HG03558 (cell line): ENCODE results near the gene SPATC1L.
"Not testable (repeated sequence)": the region's sequence is repeated elsewhere in the genome, so short reads cannot be mapped to it uniquely, and the experiment has no call there.

Experiments
- ATAC-seq: cut with Tn5 transposase; IDR thresholded peaks from one replicate; pipeline ENCODE4 v1.9.1; 2021; ENCODE audit warnings: moderate number of reproducible peaks; ENCODE audit not compliant: unreplicated experiment; ENCODE audit errors: extremely low read depth

SPATC1L gene

GRCh38 chr21:46183910-46184624 lies at the start of gene SPATC1L:
SPATC1L (minus strand) TSS chr21:46184459; CDS start chr21:46182816, 1,643 bp downstream.
- ATAC-seq: no peak

- ATAC-seq: no peak
Measured at GRCh38 chr21:46229923-46230260, 45.6 kb upstream of the SPATC1L start.

DNA sequence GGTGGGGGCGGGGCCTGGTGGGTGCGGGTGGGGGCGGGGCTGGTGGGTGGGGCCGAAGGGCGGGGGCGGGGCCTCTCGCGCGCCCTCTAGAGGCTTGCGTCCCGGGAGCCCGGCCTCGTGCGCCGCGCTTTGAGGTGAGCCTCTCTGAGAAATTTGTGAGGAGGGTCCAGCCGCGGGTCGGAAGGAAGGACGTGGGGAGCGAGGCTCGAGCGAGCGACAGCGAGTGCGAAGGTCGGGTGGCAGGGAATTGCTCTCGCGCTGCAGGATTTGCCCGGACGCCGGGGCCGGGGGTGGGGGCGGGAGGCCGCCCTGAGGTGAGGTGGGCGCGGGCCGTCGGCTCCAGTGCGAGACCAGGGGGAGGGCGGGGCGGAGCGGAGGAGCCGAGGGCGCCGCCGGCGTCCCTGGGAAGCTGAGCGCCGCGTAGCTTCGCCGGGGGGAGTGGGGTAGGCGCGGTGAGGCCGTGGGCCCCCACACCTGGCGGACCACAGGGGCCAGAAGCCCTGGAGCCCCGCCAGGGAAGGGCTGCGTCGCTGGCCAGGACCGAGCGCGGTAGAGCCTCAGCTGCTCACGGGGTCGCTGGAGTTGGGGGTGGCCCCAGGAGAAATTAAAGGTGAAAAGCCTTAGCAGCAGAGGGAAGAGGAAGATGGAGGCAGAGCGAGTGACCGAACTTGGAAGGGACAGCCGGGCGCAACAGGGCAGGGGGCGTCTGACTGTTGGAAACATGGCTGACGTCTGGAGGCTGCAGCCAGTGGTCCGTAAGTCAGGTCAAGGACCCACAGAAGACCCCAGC lies 45.1 kb upstream of the SPATC1L start:
- no peak for ATAC-seq

DNA sequence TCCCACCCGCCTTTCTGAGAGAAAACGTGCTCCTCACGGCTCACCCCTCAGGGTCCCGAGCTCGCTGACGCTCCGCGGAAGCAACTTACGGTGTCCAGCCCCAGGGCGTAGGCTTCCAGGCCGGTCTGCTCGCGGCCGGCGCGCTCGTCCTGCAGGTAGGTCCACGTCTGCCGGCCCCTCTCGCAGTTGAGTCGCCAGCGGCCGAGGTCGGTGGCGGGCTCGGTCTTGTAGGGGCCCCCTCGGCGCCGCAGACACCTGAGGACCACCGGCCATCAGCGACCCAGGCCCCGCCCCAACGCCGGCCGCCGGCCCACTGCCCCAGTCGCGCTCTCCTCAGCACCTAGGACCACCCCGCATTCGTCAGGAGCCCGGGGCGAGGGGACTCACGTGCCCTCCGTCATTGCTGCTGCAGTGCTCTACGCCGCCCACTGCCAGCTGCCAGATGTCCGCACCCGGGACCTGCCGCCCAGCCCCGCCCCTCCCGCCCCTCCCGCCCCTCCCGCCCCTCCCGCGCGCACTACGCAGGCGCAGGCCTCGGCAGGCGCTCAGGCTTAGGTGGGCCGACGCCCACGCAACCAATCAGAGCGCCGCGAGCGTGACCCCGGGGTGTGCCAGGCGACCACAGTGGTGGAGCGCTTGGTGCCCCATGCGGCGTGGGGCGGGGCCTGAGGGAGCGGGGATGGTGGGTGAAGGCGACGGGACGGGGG lies 44.2 kb upstream of the SPATC1L start, which contains the start of gene LSS:
Gene LSS, minus strand, starts transcription at position 430 of the 707 bp plus-strand sequence. Its CDS starts 29 bp downstream, at position 401.
- peak; percentile 46 for ATAC-seq

DNA sequence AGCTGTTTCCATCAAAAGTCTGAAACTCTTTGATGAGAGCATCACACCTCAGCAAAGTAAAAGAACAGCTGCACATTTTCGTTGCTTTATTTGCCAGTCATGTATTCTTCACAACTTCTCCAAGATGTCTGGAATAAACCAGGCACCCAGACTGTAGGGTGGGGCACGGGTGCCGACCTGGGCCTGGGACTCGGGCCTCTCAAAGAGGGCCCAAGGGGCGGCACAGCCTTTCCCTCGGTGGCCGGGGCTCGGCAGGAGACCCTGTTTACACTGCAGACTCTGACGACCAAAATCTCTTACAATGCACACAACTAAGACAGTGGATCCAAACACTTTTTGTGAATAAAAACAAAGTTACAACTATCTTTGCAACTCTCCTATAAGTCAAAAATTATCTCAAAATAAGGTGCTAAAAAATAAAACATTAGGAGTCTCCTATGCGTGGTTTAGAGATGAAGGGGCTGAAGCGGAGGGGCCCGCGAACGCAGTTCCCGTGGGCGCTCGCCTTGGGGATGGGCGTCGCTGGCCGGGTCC lies 43.6 kb upstream of the SPATC1L start:
- no peak for ATAC-seq

DNA sequence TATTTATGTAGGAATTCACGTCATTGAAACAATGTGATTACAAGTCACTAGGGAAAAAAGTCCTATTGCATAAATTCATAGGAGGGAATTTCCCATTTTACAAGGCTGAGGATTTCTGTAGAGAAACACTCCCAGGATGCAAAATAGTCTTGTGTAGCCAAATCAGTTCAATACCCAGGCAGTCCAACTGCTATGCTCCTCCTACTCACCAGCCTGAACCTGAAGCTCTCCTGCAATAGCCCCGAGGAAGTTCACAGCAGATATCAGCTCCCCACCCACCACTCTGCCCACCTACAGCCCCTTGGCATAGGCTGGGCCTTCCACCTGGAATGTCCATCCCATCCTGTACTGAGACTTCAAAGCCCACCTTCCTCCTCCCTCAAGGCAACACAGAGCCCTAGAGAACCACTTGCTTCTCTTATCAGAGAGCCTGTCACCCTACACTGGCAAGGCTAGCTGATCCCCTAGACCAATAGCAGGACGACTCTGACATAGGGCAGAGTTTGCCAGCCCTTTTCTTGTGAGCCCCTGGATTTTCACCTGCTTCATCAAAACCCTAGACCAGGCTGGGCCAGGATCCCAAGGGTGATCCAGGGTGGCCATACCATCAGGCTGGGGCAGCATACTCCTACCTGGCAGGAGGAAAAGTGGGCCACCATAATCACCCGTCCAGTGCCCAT lies 42.8 kb upstream of the SPATC1L start:
- ATAC-seq: no peak

- ATAC-seq: no peak
Measured at GRCh38 chr21:46226146-46226545, 41.9 kb upstream of the SPATC1L start.

GRCh38 chr21:46223661-46224060 lies 39.4 kb upstream of the SPATC1L start:
- not testable (repeated sequence) for ATAC-seq

- no peak for ATAC-seq
Measured at GRCh38 chr21:46223217-46223616, 39.0 kb upstream of the SPATC1L start.

DNA sequence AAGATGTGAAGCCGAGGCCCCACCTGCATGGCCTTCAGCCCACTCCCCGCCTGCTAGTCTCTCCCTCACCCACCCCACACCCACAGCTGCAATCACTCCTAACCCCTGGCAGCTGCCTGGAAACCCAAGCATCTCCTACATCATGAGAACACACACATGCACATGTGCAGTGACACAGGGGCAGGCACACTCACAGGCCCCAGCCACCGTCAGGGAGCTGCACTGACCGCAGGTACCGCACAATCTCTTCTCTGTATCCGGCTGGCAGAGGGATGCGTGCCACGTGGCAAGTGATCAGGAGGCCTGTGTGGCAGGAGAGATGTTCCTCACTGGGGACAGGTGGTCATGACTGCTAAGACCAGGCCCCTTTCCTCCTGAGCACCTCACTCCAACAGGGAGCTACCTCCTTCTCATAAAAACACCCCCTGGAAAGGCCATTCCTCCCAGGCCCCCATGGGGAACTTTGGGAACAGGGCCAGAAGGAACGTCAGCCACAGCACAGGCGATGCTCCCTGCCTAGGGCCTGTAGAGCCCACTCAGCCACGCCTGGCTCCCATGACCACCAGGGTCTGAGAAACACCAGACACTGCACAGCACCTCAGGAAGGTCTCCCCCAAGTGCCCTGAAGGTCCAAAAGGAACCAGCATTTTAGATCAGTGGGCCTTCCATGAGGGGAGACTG lies 38.3 kb upstream of the SPATC1L start:
- no peak for ATAC-seq

DNA sequence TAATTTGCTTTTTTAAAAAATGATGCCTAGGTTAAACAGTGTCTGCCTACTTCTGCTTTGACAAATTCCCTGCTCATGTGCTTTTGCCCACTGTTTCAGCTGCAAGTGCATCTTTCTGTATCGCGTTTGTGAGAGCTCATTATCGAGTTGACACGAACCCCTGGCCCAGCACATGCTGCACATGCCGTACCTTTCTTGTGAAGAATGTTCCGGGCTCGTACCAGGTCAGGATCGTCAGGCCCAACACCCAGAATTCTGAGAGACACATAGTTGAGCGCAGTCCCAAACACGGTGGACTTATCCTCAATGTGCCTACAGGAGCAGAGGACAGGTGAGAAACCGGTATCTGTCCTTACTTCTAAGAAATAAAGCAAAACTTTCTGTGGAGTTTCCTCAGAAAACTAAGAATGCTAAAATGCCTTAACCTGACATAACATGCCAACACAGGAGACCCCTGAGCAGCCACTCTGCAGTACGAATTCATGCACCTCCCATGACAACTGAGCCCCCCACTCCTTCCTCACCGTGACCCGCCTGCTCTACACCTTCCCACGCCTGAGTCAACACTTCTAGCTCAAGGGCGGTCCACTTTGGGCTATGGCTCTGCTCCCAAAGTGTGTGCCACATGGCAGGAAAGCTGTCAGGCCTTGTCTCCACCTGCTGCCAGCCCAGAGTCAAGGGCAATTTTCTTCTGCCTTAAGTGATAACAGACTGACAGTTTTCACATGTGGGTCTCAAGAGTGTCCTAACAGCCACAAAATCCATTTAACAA lies 37.6 kb upstream of the SPATC1L start:
- no peak for ATAC-seq

DNA sequence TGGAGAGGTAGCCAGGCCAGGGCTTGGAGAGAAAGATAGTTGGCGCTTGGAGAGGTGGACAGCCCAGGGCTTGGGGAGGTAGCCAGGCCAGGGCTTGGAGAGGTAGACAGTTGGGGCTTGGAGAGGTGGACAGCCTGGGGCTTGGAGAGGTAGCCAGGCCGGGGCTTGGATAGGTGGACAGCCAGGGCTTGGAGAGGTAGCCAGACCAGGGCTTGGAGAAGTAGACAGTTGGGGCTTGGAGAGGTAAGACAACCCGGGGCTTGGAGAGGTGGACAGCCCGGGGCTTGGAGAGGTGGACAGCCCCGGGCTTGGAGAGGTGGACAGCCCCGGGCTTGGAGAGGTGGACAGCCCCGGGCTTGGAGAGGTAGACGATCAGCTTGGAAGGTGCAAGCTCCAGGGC lies 36.6 kb upstream of the SPATC1L start:
- no peak for ATAC-seq

- ATAC-seq: no peak
Measured at GRCh38 chr21:46220275-46220810, 36.1 kb upstream of the SPATC1L start.

GRCh38 chr21:46219591-46220239 lies 35.5 kb upstream of the SPATC1L start:
- no peak for ATAC-seq

- no peak for ATAC-seq
Measured at GRCh38 chr21:46218906-46219590, 34.8 kb upstream of the SPATC1L start.

- ATAC-seq: no peak
Measured at GRCh38 chr21:46217511-46218196, 33.4 kb upstream of the SPATC1L start.

GRCh38 chr21:46216132-46216747 lies 32.0 kb upstream of the SPATC1L start:
- ATAC-seq: no peak
